Esophagus (tissue), 2 donors: ENCODE data around the gene SLMAP. TPM values are rescaled to one million over a fixed set of nuclear protein-coding genes. Genes with fewer than 3 reads are reported as not detected.
"Not testable (repeated sequence)": the region's sequence is repeated elsewhere in the genome, so short reads cannot be mapped to it uniquely, and the experiment has no call there.

Source experiments
- H3K27ac ChIP-seq, 2 donors: one replicate each; pipeline ENCODE4 v1.5.1; 2013; ENCODE audit warnings: low read depth in 2 of 2, mild to moderate bottlenecking in 2 of 2, inconsistent platforms in 1 of 2, low read length in 1 of 2, moderate library complexity in 1 of 2
- H3K27me3 ChIP-seq, 2 donors: one replicate each; pipeline ENCODE4 v1.6.1; 2013; ENCODE audit warnings: low read length in 2 of 2, control low read depth in 1 of 2, mild to moderate bottlenecking in 1 of 2; ENCODE audit not compliant: insufficient read depth in 2 of 2, control insufficient read depth in 1 of 2
- H3K36me3 ChIP-seq, 2 donors: one replicate each; pipeline ENCODE4 v1.6.1; 2013; ENCODE audit warnings: low read length in 1 of 2; ENCODE audit not compliant: control insufficient read depth in 2 of 2, insufficient read depth in 2 of 2
- H3K4me1 ChIP-seq, 2 donors: one replicate each; pipeline ENCODE4 v1.6.1; 2013; ENCODE audit warnings: low read length in 1 of 2; ENCODE audit not compliant: control insufficient read depth in 2 of 2, insufficient read depth in 2 of 2
- H3K4me3 ChIP-seq, 2 donors: one replicate each; pipeline ENCODE4 v1.5.1; 2013; ENCODE audit warnings: low read length in 2 of 2, mild to moderate bottlenecking in 2 of 2, low read depth in 1 of 2, moderate library complexity in 1 of 2
- H3K9me3 ChIP-seq, 2 donors: one replicate each; pipeline ENCODE4 v1.6.1; 2013; ENCODE audit warnings: mild to moderate bottlenecking in 2 of 2, low read depth in 1 of 2, low read length in 1 of 2, moderate library complexity in 1 of 2; ENCODE audit not compliant: control insufficient read depth in 2 of 2, insufficient read depth in 1 of 2
- WGBS, 2 donors: extraction: QIAGEN DNeasy Blood & Tissue Kit; methylation state at CpG; one replicate each; pipeline ENCODE4 v1.1.7; 2013; 5-methylcytosine and 5-hydroxymethylcytosine counted together
- polyA plus RNA-seq, 2 donors: library from polyadenylated mRNA; stranded (reverse); fragments of 200-250 nt; gene quantifications; one replicate each; pipeline ENCODE4 v1.2.3, GENCODE V29; 2013
- donor health status: healthy with polysubstance abuse.
- donor health status: Bipolar disorder and iron deficiency.

The SLMAP gene
- polyA plus RNA-seq, 2 donors: 22.0 to 31.5 TPM

DNA sequence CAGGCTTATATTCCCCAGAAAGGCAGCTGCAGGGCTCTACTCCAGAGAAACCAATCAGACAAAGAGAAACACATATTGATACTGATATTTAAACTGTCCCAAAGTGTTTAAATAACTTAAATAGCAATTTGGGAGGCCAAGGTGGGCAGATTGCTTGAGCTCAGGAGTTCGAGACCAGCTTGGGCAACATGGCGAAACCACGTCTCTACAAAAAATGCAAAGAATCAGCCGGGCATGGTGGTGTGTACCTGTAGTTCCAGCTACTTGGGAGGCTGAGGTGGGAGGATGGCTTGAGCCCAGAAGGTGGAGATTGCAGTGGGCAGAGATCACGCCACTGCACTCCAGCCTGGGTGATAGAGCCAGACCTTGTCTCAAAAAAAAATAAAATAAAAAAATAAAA is 128.3 kb downstream of the SLMAP start:
- H3K4me3 ChIP-seq, H3K4me1 ChIP-seq, H3K36me3 ChIP-seq, H3K9me3 ChIP-seq, H3K27ac ChIP-seq, H3K27me3 ChIP-seq: not testable (repeated sequence)
- WGBS, 2 donors: 97% methylated on average over 5 of the region's 5 CpGs

- WGBS, 2 donors: 69 to 80% methylated on average over 6 of the region's 6 CpGs
- Histone ChIP-seq H3K27ac (no peak overlapping the region), H3K4me1 (no peaks in the 10 kb centered on the region), H3K4me3 (no peak overlapping the region), H3K9me3 (no peaks in the 10 kb centered on the region), H3K27me3 (no peaks in the 10 kb centered on the region), H3K36me3 (no peaks in the 10 kb centered on the region)
Observed at GRCh38 chr3:57889807-57890206, 133.7 kb downstream of the SLMAP start.

- Histone ChIP-seq H3K4me1 (no peaks in the 10 kb centered on the region), H3K36me3 (no peaks in the 10 kb centered on the region), H3K9me3 (no peaks in the 10 kb centered on the region), H3K4me3 (no peak overlapping the region), H3K27me3 (no peaks in the 10 kb centered on the region), H3K27ac (no peak overlapping the region)
- 64 to 84% methylated on average over 2 of the region's 2 CpGs for WGBS, 2 donors
Observed at GRCh38 chr3:57890874-57891273, 134.8 kb downstream of the SLMAP start.

GRCh38 chr3:57892423-57892822 is 136.3 kb downstream of the SLMAP start:
- H3K4me3 ChIP-seq: no peak overlapping the region
- H3K4me1 ChIP-seq: no peaks in the 10 kb centered on the region
- 81 to 87% methylated on average over 3 of the region's 3 CpGs for WGBS, 2 donors
- H3K27me3 ChIP-seq: no peaks in the 10 kb centered on the region
- no peaks in the 10 kb centered on the region for H3K36me3 ChIP-seq
- no peaks in the 10 kb centered on the region for H3K9me3 ChIP-seq
- H3K27ac ChIP-seq: no peak overlapping the region

DNA sequence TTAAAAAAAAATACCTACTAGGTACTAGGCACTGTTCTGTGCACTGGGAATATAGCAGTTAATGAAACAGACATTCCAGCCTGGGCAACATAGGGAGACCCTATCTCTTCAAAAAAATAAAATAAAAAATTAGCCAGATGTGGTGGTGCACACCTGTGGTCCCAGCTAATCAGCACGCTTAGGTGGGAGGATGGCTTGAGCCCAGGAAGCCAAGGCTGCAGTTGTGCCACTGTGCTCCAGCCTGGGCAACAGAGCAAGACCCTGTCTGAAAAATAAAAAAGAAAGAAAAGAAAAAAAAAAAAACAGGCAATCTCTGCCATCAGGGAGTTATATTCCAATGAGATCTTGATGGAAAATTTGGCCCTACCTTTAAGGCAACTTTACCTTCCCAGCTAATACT is 137.0 kb downstream of the SLMAP start:
- Histone ChIP-seq H3K36me3 (no peaks in the 10 kb centered on the region), H3K4me3 (no peak overlapping the region), H3K9me3 (no peaks in the 10 kb centered on the region), H3K27me3 (no peaks in the 10 kb centered on the region), H3K4me1 (no peaks in the 10 kb centered on the region), H3K27ac (peak overlapping the region in 1 of 2 donors; percentile 49)
- WGBS, 2 donors: 89 to 91% methylated on average over 1 of the region's 1 CpG

- WGBS, 2 donors: 77 to 85% methylated on average over 3 of the region's 3 CpGs
- Histone ChIP-seq H3K4me1 (no peaks in the 10 kb centered on the region), H3K27me3 (no peaks in the 10 kb centered on the region), H3K36me3 (no peaks in the 10 kb centered on the region), H3K27ac (no peak overlapping the region), H3K9me3 (no peaks in the 10 kb centered on the region), H3K4me3 (no peak overlapping the region)
Observed at GRCh38 chr3:57893668-57894067, 137.6 kb downstream of the SLMAP start.

- Histone ChIP-seq H3K9me3 (no peaks in the 10 kb centered on the region), H3K4me1 (no peaks in the 10 kb centered on the region), H3K27ac (no peak overlapping the region), H3K36me3 (peaks cover 0 to 4% of the 10 kb centered on the region in 2 donors), H3K27me3 (no peaks in the 10 kb centered on the region), H3K4me3 (no peak overlapping the region)
- WGBS, 2 donors: 64 to 74% methylated on average over 4 of the region's 4 CpGs
Observed at GRCh38 chr3:57896031-57896430, 139.9 kb downstream of the SLMAP start.

DNA sequence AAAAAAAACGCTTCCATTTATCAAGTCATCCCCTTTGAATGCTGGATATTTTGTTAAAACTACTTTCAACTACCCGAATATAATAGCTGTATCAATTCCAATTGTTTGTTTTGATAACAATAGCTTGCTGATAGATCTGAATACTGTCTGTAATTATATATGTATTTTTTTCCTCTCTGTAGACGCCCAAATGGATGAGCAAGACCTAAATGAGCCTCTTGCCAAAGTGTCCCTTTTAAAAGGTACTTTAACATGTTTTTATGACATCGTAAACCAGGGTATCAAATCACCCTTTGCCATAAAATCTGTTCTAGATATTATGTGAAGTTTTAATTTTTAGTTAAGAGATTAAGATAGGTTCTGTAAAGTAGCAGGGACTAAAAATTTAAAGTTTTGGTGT is 140.6 kb downstream of the SLMAP start:
- Histone ChIP-seq H3K27me3 (no peaks in the 10 kb centered on the region), H3K4me3 (no peak overlapping the region), H3K4me1 (no peaks in the 10 kb centered on the region), H3K9me3 (no peaks in the 10 kb centered on the region), H3K36me3 (peaks cover 0 to 4% of the 10 kb centered on the region in 2 donors), H3K27ac (no peak overlapping the region)
- 63 to 66% methylated on average over 4 of the region's 4 CpGs for WGBS, 2 donors

DNA sequence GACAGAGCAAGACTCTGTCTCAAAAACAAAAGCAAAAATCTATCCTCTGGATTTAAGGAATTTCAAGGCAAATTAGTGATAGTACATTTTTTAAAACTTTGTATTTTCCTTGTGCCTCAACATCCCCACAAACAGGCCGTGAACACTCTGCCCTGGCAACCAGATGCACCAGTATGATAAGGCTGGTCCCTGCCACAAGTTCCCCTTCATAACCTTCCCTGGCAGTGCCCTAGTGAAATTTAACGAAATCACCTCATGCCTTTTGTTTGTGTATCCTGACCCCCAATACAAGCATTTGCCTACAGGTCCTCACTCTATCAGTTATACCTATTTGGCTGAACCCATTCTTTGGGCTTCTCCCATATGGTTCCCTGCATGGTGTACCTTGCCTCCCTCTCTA is 144.7 kb downstream of the SLMAP start:
- H3K27ac ChIP-seq: no peak overlapping the region

GRCh38 chr3:57903124-57903890 is 147.2 kb downstream of the SLMAP start:
- WGBS, 2 donors: 75 to 84% methylated on average over 3 of the region's 3 CpGs
- H3K9me3 ChIP-seq: no peaks in the 10 kb centered on the region

More for the DNA sequence above, 144.7 kb downstream of the SLMAP start:
- peaks cover 0 to 4% of the 10 kb centered on the region in 2 donors for H3K36me3 ChIP-seq
- no peaks in the 10 kb centered on the region for H3K9me3 ChIP-seq
- H3K4me1 ChIP-seq: no peaks in the 10 kb centered on the region
- no peaks in the 10 kb centered on the region for H3K27me3 ChIP-seq
- no peak overlapping the region for H3K4me3 ChIP-seq
- WGBS, 2 donors: 88 to 89% methylated on average over 2 of the region's 2 CpGs

More at GRCh38 chr3:57903124-57903890, 147.2 kb downstream of the SLMAP start:
- Histone ChIP-seq H3K27me3 (no peaks in the 10 kb centered on the region), H3K27ac (no peak overlapping the region), H3K4me1 (no peaks in the 10 kb centered on the region), H3K4me3 (no peak overlapping the region), H3K36me3 (peaks cover 3 to 4% of the 10 kb centered on the region in 2 donors)
